Esophagus muscularis mucosa (tissue), 3 donors: ENCODE results near the gene AFAP1.

ENCODE experiments used
- POLR2A ChIP-seq: fragments of 450-650 bp; IDR thresholded peaks from one replicate; pipeline ENCODE4 v1.6.1; 2017; ENCODE audit warnings: antibody characterized with exemption, moderate library complexity, mild to moderate bottlenecking, low read depth
- POLR2AphosphoS5 ChIP-seq, 2 donors: sonication (generic); formaldehyde crosslinking; IDR thresholded peaks; one replicate each; pipeline ENCODE4 v1.6.1; 2017; ENCODE audit warnings: antibody characterized with exemption in 2 of 2
- TF ChIP-seq, protein P1 (sequence below), 3 experiments: fragments of 200-600 bp in 2 of 3; fragments of 450-650 bp in 1 of 3; sonication (generic) in 2 of 3; IDR thresholded peaks; one replicate each; pipeline ENCODE4 v1.5.1; 2017 to 2019; ENCODE audit warnings: antibody characterized with exemption in 3 of 3, mild to moderate bottlenecking in 2 of 3, moderate library complexity in 1 of 3

DNA sequence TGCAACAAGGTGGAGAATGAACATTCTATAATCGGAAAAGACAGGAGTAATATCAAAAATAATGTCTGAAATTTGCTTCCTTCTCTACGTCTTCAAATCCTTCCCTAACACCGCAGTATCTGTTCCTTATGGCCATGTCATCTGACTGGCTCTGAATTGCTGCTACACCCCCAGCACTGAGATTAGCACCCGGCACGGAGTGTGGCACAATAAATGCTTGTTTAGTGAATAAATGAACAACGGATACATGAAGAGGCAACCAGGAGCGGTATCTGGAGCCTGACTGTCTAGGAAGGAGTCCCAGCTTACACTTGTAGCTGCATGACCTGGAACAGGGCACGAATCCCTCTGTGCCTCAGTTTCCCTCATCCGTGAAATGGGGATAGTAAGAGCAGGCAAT lies 164.3 kb downstream of the AFAP1 start:
- TF ChIP-seq, protein P1, sequence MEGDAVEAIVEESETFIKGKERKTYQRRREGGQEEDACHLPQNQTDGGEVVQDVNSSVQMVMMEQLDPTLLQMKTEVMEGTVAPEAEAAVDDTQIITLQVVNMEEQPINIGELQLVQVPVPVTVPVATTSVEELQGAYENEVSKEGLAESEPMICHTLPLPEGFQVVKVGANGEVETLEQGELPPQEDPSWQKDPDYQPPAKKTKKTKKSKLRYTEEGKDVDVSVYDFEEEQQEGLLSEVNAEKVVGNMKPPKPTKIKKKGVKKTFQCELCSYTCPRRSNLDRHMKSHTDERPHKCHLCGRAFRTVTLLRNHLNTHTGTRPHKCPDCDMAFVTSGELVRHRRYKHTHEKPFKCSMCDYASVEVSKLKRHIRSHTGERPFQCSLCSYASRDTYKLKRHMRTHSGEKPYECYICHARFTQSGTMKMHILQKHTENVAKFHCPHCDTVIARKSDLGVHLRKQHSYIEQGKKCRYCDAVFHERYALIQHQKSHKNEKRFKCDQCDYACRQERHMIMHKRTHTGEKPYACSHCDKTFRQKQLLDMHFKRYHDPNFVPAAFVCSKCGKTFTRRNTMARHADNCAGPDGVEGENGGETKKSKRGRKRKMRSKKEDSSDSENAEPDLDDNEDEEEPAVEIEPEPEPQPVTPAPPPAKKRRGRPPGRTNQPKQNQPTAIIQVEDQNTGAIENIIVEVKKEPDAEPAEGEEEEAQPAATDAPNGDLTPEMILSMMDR (IDR thresholded peaks at IDR 0.05), result no peak
- TF ChIP-seq POLR2AphosphoS5 (IDR thresholded peaks at IDR 0.05) (no peak), POLR2A (no peak)
